ENCODE data around the gene DNAH5. TPM values are rescaled to one million over a fixed set of nuclear protein-coding genes. Genes with fewer than 3 reads are reported as not detected.

DNAH5 gene
- total and polyA plus RNA-seq, 2 of the 8 experiments (the other 6 are each of a cell fraction or from before 2014, with no cell fraction given) = 0.30 to 0.73 TPM

DNA sequence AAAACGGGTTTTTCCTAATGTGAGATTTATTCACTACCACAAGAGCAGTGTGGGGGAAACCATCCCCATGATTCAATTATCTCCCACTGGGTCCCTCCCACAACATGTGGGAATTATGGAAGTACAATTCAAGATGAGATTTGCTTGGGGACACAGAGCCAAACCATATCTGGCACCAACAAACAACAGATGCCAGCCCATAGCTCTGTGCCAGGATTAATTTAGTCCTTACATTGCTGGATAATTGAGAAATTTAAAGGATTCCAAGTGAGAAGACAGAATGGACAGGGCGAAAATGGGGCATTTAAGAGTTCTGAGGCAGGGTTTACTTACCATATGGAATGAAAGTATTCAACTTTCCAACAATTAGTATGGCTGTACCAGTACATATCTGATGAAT, 30.8 kb upstream of the DNAH5 start:
- POLR2A ChIA-PET (ENCODE audit: partially characterized antibody) = no interaction called here
- Histone ChIP-seq H3K14ac (ENCODE audit: insufficient read length) (no peak overlapping the region), H4K20me1 (replicated peaks in 1 of 2; ENCODE audit: control insufficient read depth in 1 of 2, insufficient read depth in 2 of 2, low read length in 2 of 2) (no peaks in the 10 kb centered on the region), H3K4me3 (ENCODE audit: extremely low read depth in 1 of 4, insufficient read depth in 2 of 4, low read depth in 3 of 4, low read length in 4 of 4) (no peak overlapping the region), H3K23ac (ENCODE audit: insufficient read length) (no peak overlapping the region), H3K27ac (ENCODE audit: low read depth, low read length) (no peak overlapping the region), H2AFZ (ENCODE audit: low read length) (no peak overlapping the region), H3K36me3 (ENCODE audit: control insufficient read depth in 2 of 4, insufficient read depth in 4 of 4, low read length in 3 of 4) (no peaks in the 10 kb centered on the region), H3K79me2 (ENCODE audit: control insufficient read depth in 1 of 2, insufficient read depth in 2 of 2, low read length in 2 of 2) (no peaks in the 10 kb centered on the region), H2AK5ac (ENCODE audit: low read depth, low read length) (no peak overlapping the region), H2BK5ac (ENCODE audit: low read depth, low read length) (no peak overlapping the region), H3K4me1 (replicated peaks in 1 of 4; ENCODE audit: control insufficient read depth in 3 of 4, insufficient read depth in 4 of 4, low read length in 3 of 4) (no peaks in the 10 kb centered on the region), H2BK20ac (ENCODE audit: low read length) (no peak overlapping the region), H3K9me3 (ENCODE audit: insufficient read depth in 2 of 2, low read depth in 1 of 2, low read length in 1 of 2) (no peaks in the 10 kb centered on the region), H3K18ac (ENCODE audit: extremely low read depth, low read length) (no peak overlapping the region), H3K79me1 (ENCODE audit: low read depth, low read length) (no peaks in the 10 kb centered on the region), H3K56ac (replicated peaks; ENCODE audit: insufficient read length, low read depth, low read length) (no peak overlapping the region), H2BK12ac (ENCODE audit: low read depth, low read length) (no peak overlapping the region), H3K23me2 (ENCODE audit: low read depth, low read length) (no peaks in the 10 kb centered on the region), H4K91ac (replicated peaks; ENCODE audit: insufficient read length, low read length) (no peak overlapping the region), H3K4me2 (ENCODE audit: insufficient read depth in 1 of 2, low read depth in 2 of 2, low read length in 2 of 2) (no peak overlapping the region), H2BK120ac (replicated peaks; ENCODE audit: low read depth, low read length) (no peak overlapping the region), H4K8ac (ENCODE audit: extremely low read depth, insufficient read depth, low read length) (no peak overlapping the region), H3K4ac (replicated peaks; ENCODE audit: insufficient read length, low read depth, low read length) (no peak overlapping the region), H4K5ac (ENCODE audit: insufficient read length, low read depth, low read length) (no peak overlapping the region), H3K9ac (replicated peaks in 1 of 4; ENCODE audit: extremely low read depth in 1 of 4, low read depth in 3 of 4, low read length in 3 of 4) (no peak overlapping the region), H2BK15ac (ENCODE audit: low read length) (no peak overlapping the region), H3K27me3 (replicated peaks in 1 of 4; ENCODE audit: control insufficient read depth in 3 of 4, extremely low read depth in 1 of 4, insufficient read depth in 3 of 4, low read length in 3 of 4) (no peaks in the 10 kb centered on the region)
- TF ChIP-seq YY1 (IDR thresholded peaks at IDR 0.05; ENCODE audit: low read depth, low read length) = no peak
- no peak for TF ChIP-seq TAF1 (IDR thresholded peaks at IDR 0.05; ENCODE audit: low read depth, low read length)
- no peak for TF ChIP-seq BRCA1 (IDR thresholded peaks at IDR 0.05; ENCODE audit: low read depth, low read length)
- no peak for TF ChIP-seq CBX5 (IDR thresholded peaks at IDR 0.05; ENCODE audit: low read depth, low read length)
- TF ChIP-seq KDM1A (IDR thresholded peaks at IDR 0.05; ENCODE audit: borderline replicate concordance, low read length) = no peak
- TF ChIP-seq HDAC2 (IDR thresholded peaks at IDR 0.05; ENCODE audit: borderline replicate concordance in 1 of 2, low read depth in 2 of 2, low read length in 2 of 2) = no peak
- TF ChIP-seq, protein P1, sequence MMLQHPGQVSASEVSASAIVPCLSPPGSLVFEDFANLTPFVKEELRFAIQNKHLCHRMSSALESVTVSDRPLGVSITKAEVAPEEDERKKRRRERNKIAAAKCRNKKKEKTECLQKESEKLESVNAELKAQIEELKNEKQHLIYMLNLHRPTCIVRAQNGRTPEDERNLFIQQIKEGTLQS (IDR thresholded peaks at IDR 0.05; ENCODE audit: insufficient read depth, low read depth, low read length) = no peak
- TF ChIP-seq FOSL1 (IDR thresholded peaks at IDR 0.05; ENCODE audit: insufficient read depth, low read depth, low read length) = no peak
- 85% methylated on average over 2 of the region's 2 CpGs; no CpG with 5 or more reads in 1 of the 2 experiments for WGBS, 2 experiments (ENCODE audit: extremely low coverage in 1 of 2, insufficient coverage in 1 of 2, insufficient read length in 1 of 2, insufficient replicate concordance in 2 of 2, low coverage in 1 of 2, low lambda C conversion rate in 2 of 2, missing lambda C conversion rate in 1 of 2)
- CTCF ChIA-PET (ENCODE audit: partially characterized antibody) = interaction anchor here (0.9 to 4.8 kb wide), 3 partner anchors 12 to 673 kb away, joined by 3 to 28 read pairs (median 8); no protein-coding TSS in a partner anchor
- FAIRE-seq = no peak
- DNase-seq (ENCODE audit: low read depth in 1 of 2, low spot score in 2 of 2) = no peak

All from H1 (cell line).